WTC11 (cell line): ENCODE results near the gene PTPRB. TPM values are rescaled to one million over a fixed set of nuclear protein-coding genes. Genes with fewer than 3 reads are reported as not detected.

ENCODE experiments used
- ATAC-seq: fragments of 200-7000 bp; cut with Tn5 transposase; 2 replicates; pipeline ENCODE4 v1.10.0; 2021; ENCODE audit warnings: mild to moderate bottlenecking, moderate library complexity
- CTCF ChIA-PET: fragments of 300-600 bp; sonication (Branson Sonifier 250); formaldehyde crosslinking; loops from one replicate; lab custom pipeline; 2021; ENCODE audit warnings: antibody characterized with exemption; lab: Charles Lee
- POLR2A ChIA-PET: fragments of 350-600 bp; sonication (Branson Sonifier 250); formaldehyde crosslinking; loops from one replicate; lab custom pipeline; 2021; ENCODE audit warnings: antibody characterized with exemption; lab: Charles Lee
- DNase-seq: peaks from one replicate; pipeline ENCODE4 v3.0.0; 2021; ENCODE audit warnings: low spot score
- H3K27ac Mint-ChIP-seq: 2 replicates; pipeline ENCODE4 v1.8.0; 2021; ENCODE audit warnings: mixed read lengths
- H3K27me3 Mint-ChIP-seq: 2 replicates; pipeline ENCODE4 v1.8.0; 2021; ENCODE audit warnings: low read depth, mild to moderate bottlenecking, moderate library complexity, mixed read lengths
- H3K36me3 Mint-ChIP-seq: 2 replicates; pipeline ENCODE4 v1.8.0; 2021; ENCODE audit warnings: mixed read lengths
- H3K4me1 Mint-ChIP-seq: 2 replicates; pipeline ENCODE4 v1.8.0; 2022; ENCODE audit warnings: mixed read lengths
- H3K4me3 Mint-ChIP-seq: 2 replicates; pipeline ENCODE4 v1.8.0; 2021; ENCODE audit warnings: mild to moderate bottlenecking, moderate library complexity, mixed read lengths
- H3K9me3 Mint-ChIP-seq: 2 replicates; pipeline ENCODE4 v1.8.0; 2021; ENCODE audit warnings: mixed read lengths
- CBFB ChIP-seq: sonication (generic); formaldehyde crosslinking; IDR thresholded peaks from 2 replicates; pipeline ENCODE4 v1.8.1; 2022; ENCODE audit warnings: mild to moderate bottlenecking, low read depth, missing genetic modification reagents
- GRHL2 ChIP-seq: fragments of 250-450 bp; sonication (Bioruptor Pico); IDR thresholded peaks from 2 replicates; pipeline ENCODE4 v1.8.0; 2022; ENCODE audit warnings: mild to moderate bottlenecking, moderate library complexity; ENCODE audit not compliant: insufficient replicate concordance, severe bottlenecking
- JUN ChIP-seq: sonication (generic); formaldehyde crosslinking; IDR thresholded peaks from 2 replicates; pipeline ENCODE4 v1.8.0; 2023; ENCODE audit warnings: mild to moderate bottlenecking, missing genetic modification reagents
- KAT7 ChIP-seq: sonication (generic); formaldehyde crosslinking; IDR thresholded peaks from 2 replicates; pipeline ENCODE4 v1.8.1; 2023; ENCODE audit warnings: missing genetic modification reagents, mild to moderate bottlenecking, borderline replicate concordance
- MYBL2 ChIP-seq: sonication (generic); formaldehyde crosslinking; IDR thresholded peaks from 2 replicates; pipeline ENCODE4 v1.8.1; 2023; ENCODE audit warnings: mild to moderate bottlenecking, moderate library complexity, missing genetic modification reagents
- NFATC4 ChIP-seq: fragments of 250-450 bp; sonication (Bioruptor Pico); IDR thresholded peaks from 2 replicates; pipeline ENCODE4 v1.9.0; 2021; ENCODE audit warnings: mild to moderate bottlenecking
- NR3C1 ChIP-seq: sonication (generic); formaldehyde crosslinking; conservative IDR thresholded peaks from 2 replicates; pipeline ENCODE4 v1.8.1; 2023; ENCODE audit warnings: low read depth, mild to moderate bottlenecking, missing genetic modification reagents
- TP53 ChIP-seq: sonication (generic); formaldehyde crosslinking; IDR thresholded peaks from 2 replicates; pipeline ENCODE4 v1.8.1; 2023; ENCODE audit warnings: mild to moderate bottlenecking, missing genetic modification reagents
- ZNF219 ChIP-seq: sonication (generic); formaldehyde crosslinking; IDR thresholded peaks from 2 replicates; pipeline ENCODE4 v1.8.0; 2023; ENCODE audit warnings: missing genetic modification reagents, mild to moderate bottlenecking, borderline replicate concordance
- ZNF671 ChIP-seq: fragments of 250-450 bp; sonication (Bioruptor Pico); IDR thresholded peaks from 2 replicates; pipeline ENCODE4 v1.8.0; 2021; ENCODE audit warnings: mild to moderate bottlenecking
- total RNA-seq: library from RNA; stranded (reverse); gene quantifications from 3 replicates; pipeline ENCODE4 v1.2.3, GENCODE V29; 2021
- TF ChIP-seq, protein P1 (sequence below): sonication (generic); formaldehyde crosslinking; IDR thresholded peaks from 2 replicates; pipeline ENCODE4 v1.8.0; 2023; ENCODE audit warnings: missing genetic modification reagents
- TF ChIP-seq, protein P2 (sequence below): sonication (generic); formaldehyde crosslinking; IDR thresholded peaks from 2 replicates; pipeline ENCODE4 v1.8.1; 2022; ENCODE audit warnings: mild to moderate bottlenecking, moderate library complexity, missing genetic modification reagents
- TF ChIP-seq, protein P3 (sequence below): sonication (generic); formaldehyde crosslinking; IDR thresholded peaks from 2 replicates; pipeline ENCODE4 v1.8.1; 2022; ENCODE audit warnings: missing genetic modification reagents, borderline replicate concordance
- TF ChIP-seq, protein P4 (sequence below): fragments of 250-450 bp; sonication (Bioruptor Pico); IDR thresholded peaks from 2 replicates; pipeline ENCODE4 v1.9.0; 2021; ENCODE audit warnings: moderate library complexity, mild to moderate bottlenecking, inconsistent platforms, borderline replicate concordance
- TF ChIP-seq, protein P5 (sequence below): sonication (generic); formaldehyde crosslinking; IDR thresholded peaks from 2 replicates; pipeline ENCODE4 v1.8.0; 2023; ENCODE audit warnings: mild to moderate bottlenecking, missing genetic modification reagents
- TF ChIP-seq, protein P6 (sequence below): sonication (generic); formaldehyde crosslinking; IDR thresholded peaks from 2 replicates; pipeline ENCODE4 v1.8.0; 2022; ENCODE audit warnings: mild to moderate bottlenecking, missing genetic modification reagents
- TF ChIP-seq, protein P7 (sequence below): fragments of 250-450 bp; sonication (Bioruptor Pico); conservative IDR thresholded peaks from 2 replicates; pipeline ENCODE4 v1.9.0; 2021; ENCODE audit warnings: mild to moderate bottlenecking
- TF ChIP-seq, protein P8 (sequence below): fragments of 250-450 bp; sonication (Bioruptor Pico); IDR thresholded peaks from 2 replicates; pipeline ENCODE4 v1.9.0; 2021; ENCODE audit warnings: mild to moderate bottlenecking

PTPRB gene
- total RNA-seq, 1 experiment from 2014 or later = 3.3 TPM

DNA sequence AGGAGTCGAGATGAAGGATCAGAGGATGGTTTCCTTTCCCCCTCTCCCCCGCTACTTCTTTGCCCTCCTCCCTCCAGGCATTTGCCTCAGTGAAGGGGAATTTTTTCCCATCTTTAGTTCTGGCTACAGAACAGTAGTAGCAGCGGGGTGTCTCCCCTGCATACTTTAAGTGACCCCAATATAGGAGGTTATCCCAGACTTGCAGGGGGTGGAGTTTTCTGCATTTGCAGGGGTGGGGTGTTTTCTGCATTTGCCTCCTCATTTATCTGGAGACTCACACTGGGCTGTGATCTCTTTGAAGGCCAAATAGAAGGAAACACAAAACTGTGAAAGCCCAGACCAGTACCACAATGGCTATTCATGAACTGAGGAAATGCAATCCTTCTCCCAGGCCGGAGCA lies 19.8 kb downstream of the PTPRB start (continued):
- TF ChIP-seq, protein P1, sequence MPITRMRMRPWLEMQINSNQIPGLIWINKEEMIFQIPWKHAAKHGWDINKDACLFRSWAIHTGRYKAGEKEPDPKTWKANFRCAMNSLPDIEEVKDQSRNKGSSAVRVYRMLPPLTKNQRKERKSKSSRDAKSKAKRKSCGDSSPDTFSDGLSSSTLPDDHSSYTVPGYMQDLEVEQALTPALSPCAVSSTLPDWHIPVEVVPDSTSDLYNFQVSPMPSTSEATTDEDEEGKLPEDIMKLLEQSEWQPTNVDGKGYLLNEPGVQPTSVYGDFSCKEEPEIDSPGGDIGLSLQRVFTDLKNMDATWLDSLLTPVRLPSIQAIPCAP (CRISPR knock-in tag) = no peak
- TF ChIP-seq ZNF219 (CRISPR knock-in tag) = no peak

DNA sequence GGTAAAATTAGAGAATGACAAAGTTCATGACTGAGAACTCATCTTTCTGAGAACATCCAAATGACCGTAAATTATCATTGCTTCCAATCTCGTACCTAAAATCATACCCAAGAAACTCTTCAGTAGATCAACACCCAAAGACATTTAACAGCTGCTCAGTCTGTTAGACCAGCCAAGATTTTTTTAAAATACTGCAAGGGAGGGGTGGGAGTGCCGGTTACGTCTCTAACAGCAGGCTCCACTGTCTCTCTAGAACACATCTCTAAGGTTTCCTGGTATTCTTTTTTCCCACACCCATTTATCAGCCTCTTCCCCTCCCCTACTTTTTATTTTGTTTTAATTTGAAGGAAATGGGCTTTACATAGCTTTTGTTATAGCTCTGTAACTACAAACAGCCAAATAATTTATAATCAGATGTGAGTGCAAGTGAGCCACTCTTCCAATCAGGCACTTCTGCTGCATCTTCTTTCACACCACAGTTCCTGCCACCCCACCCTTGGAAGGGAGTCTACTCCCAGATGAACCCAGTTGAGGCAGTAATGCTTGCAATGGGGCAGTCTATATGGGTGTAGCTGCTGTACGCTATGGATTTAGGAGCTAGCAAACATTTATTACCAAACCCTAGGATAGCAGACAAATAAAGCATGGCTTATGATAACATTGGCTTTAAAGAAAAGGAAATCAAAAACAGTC lies 21.9 kb downstream of the PTPRB start:
- Mint-ChIP-seq H3K4me3 (no peak overlapping the region), H3K36me3 (no peaks in the 10 kb centered on the region), H3K27ac (no peak overlapping the region; the same call in 1 of the 2 replicates), H3K4me1 (peaks cover 50% of the 10 kb centered on the region), H3K9me3 (no peaks in the 10 kb centered on the region), H3K27me3 (peaks cover 14% of the 10 kb centered on the region)
- DNase-seq (no peak), ATAC-seq (no peak)
- ChIA-PET POLR2A (no interaction called here), CTCF (no interaction called here)
- TF ChIP-seq, protein P2, sequence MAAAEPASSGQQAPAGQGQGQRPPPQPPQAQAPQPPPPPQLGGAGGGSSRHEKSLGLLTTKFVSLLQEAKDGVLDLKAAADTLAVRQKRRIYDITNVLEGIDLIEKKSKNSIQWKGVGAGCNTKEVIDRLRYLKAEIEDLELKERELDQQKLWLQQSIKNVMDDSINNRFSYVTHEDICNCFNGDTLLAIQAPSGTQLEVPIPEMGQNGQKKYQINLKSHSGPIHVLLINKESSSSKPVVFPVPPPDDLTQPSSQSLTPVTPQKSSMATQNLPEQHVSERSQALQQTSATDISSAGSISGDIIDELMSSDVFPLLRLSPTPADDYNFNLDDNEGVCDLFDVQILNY (CRISPR knock-in tag) = no peak
- TF ChIP-seq, protein P3, sequence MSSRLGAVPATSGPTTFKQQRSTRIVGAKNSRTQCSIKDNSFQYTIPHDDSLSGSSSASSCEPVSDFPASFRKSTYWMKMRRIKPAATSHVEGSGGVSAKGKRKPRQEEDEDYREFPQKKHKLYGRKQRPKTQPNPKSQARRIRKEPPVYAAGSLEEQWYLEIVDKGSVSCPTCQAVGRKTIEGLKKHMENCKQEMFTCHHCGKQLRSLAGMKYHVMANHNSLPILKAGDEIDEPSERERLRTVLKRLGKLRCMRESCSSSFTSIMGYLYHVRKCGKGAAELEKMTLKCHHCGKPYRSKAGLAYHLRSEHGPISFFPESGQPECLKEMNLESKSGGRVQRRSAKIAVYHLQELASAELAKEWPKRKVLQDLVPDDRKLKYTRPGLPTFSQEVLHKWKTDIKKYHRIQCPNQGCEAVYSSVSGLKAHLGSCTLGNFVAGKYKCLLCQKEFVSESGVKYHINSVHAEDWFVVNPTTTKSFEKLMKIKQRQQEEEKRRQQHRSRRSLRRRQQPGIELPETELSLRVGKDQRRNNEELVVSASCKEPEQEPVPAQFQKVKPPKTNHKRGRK (CRISPR knock-in tag) = no peak
- TF ChIP-seq KAT7 (CRISPR knock-in tag) = no peak
- TF ChIP-seq, protein P4, sequence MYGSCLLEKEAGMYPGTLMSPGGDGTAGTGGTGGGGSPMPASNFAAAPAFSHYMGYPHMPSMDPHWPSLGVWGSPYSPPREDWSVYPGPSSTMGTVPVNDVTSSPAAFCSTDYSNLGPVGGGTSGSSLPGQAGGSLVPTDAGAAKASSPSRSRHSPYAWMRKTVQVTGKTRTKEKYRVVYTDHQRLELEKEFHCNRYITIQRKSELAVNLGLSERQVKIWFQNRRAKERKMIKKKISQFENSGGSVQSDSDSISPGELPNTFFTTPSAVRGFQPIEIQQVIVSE (CRISPR knock-in tag) = no peak

DNA sequence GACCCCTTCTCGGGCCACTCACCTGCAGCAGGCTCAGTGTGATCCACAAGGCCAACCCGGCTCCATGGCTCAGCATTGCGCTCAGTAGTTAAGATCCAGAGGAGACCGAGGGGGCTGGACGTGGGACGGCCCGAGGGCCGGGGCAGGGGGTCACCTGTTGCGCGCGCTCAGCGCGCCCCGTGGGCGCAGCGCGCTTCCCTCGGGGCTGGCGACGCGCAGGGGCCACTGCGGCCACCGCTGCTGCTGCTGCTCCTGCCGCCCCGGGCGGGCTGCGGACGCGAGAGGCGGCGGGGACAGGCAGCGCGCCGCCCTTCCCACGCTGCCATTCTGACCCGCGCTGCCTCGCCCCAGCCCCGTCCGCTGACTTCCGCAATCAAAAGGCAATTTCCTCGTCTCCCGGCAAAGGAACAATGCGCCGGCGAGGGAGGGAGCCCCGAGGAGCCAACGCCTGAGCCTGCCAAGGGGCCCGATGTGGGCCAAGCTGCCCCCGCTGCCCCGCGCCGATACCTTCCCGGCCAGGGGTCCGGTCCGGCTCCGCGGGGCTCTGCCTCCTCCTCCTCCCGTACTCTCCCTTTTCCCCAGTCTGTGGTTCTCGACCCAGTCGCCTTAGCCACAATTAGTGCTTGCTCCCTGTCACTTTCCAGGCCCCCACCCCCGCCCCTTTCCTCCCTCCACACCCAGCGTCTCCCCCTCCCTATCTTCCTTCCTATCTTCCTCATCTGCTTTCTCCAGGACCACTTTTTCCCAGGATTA lies 27.3 kb downstream of the PTPRB start:
- DNase-seq (peak; percentile 46), ATAC-seq (peak; percentile 72)
- Mint-ChIP-seq H3K27ac (no peak overlapping the region), H3K4me3 (peak overlapping the region; percentile 84), H3K9me3 (peaks cover 6% of the 10 kb centered on the region), H3K36me3 (peaks cover 6% of the 10 kb centered on the region), H3K4me1 (peaks cover 48% of the 10 kb centered on the region), H3K27me3 (peaks cover 33% of the 10 kb centered on the region)
- POLR2A ChIA-PET = interaction anchor here (0.6 kb wide), 1 partner anchor 45 kb away, joined by 3 read pairs; no protein-coding TSS in a partner anchor
- CTCF ChIA-PET = interaction anchor here (1.0 kb wide), 1 partner anchor 110 kb away, joined by 3 read pairs; no protein-coding TSS in a partner anchor
- TF ChIP-seq CBFB (no peak), TP53 (peak; percentile 49; the same call in 1 of the 2 replicates), MYBL2 (CRISPR knock-in tag) (no peak), GRHL2 (CRISPR knock-in tag) (no peak), NFATC4 (no peak), JUN (CRISPR knock-in tag) (no peak), NR3C1 (CRISPR knock-in tag) (no peak), ZNF671 (no peak)
- TF ChIP-seq, protein P5, sequence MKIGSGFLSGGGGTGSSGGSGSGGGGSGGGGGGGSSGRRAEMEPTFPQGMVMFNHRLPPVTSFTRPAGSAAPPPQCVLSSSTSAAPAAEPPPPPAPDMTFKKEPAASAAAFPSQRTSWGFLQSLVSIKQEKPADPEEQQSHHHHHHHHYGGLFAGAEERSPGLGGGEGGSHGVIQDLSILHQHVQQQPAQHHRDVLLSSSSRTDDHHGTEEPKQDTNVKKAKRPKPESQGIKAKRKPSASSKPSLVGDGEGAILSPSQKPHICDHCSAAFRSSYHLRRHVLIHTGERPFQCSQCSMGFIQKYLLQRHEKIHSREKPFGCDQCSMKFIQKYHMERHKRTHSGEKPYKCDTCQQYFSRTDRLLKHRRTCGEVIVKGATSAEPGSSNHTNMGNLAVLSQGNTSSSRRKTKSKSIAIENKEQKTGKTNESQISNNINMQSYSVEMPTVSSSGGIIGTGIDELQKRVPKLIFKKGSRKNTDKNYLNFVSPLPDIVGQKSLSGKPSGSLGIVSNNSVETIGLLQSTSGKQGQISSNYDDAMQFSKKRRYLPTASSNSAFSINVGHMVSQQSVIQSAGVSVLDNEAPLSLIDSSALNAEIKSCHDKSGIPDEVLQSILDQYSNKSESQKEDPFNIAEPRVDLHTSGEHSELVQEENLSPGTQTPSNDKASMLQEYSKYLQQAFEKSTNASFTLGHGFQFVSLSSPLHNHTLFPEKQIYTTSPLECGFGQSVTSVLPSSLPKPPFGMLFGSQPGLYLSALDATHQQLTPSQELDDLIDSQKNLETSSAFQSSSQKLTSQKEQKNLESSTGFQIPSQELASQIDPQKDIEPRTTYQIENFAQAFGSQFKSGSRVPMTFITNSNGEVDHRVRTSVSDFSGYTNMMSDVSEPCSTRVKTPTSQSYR (CRISPR knock-in tag) = no peak
- TF ChIP-seq, protein P6, sequence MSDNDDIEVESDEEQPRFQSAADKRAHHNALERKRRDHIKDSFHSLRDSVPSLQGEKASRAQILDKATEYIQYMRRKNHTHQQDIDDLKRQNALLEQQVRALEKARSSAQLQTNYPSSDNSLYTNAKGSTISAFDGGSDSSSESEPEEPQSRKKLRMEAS = no peak
- TF ChIP-seq, protein P7, sequence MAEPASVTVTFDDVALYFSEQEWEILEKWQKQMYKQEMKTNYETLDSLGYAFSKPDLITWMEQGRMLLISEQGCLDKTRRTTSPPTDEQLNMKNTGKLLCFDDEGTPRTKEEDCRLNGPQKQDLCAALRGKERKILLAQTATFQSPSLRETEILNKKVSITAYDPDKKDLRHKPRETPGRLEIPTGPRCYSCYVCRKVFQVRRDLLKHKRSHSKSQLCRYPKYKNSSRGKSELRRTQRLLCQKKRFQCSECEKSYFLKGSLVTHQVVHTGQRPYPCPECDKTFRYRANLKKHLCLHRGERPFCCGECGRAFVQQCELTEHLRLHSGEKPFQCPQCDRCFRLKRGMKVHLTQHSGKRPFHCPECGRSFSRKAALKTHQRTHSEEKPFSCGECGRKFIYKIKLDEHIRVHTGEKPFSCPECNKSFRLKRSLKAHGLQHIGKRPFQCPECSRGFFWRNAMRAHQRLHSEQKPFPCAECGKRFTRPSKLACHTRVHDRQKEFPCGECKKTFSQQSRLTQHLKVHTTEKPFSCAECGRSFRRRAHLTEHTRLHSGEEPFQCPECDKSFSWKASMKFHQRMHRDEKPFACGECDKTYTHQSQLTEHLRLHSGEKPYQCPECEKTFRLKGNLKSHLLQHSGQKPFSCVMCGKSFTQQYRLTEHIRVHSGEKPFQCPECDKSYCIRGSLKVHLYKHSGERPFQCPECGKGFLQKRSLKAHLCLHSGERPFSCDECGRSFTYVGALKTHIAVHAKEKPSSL (CRISPR knock-in tag) = no peak
- TF ChIP-seq, protein P8, sequence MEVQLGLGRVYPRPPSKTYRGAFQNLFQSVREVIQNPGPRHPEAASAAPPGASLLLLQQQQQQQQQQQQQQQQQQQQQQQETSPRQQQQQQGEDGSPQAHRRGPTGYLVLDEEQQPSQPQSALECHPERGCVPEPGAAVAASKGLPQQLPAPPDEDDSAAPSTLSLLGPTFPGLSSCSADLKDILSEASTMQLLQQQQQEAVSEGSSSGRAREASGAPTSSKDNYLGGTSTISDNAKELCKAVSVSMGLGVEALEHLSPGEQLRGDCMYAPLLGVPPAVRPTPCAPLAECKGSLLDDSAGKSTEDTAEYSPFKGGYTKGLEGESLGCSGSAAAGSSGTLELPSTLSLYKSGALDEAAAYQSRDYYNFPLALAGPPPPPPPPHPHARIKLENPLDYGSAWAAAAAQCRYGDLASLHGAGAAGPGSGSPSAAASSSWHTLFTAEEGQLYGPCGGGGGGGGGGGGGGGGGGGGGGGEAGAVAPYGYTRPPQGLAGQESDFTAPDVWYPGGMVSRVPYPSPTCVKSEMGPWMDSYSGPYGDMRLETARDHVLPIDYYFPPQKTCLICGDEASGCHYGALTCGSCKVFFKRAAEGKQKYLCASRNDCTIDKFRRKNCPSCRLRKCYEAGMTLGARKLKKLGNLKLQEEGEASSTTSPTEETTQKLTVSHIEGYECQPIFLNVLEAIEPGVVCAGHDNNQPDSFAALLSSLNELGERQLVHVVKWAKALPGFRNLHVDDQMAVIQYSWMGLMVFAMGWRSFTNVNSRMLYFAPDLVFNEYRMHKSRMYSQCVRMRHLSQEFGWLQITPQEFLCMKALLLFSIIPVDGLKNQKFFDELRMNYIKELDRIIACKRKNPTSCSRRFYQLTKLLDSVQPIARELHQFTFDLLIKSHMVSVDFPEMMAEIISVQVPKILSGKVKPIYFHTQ = no peak
